AG04450 (cell line): ENCODE measurements around the gene GABRB2. TPM values are rescaled to one million over a fixed set of nuclear protein-coding genes. Genes with fewer than 3 reads are reported as not detected.

ENCODE experiments used
- CTCF ChIA-PET: fragments of 300-600, 350-600 bp; formaldehyde crosslinking; extraction: SDS; loops from one replicate; lab custom pipeline; 2022; ENCODE audit warnings: antibody characterized with exemption, inconsistent platforms; lab: Charles Lee
- POLR2A ChIA-PET: fragments of 350-600 bp; formaldehyde crosslinking; extraction: SDS; loops from one replicate; lab custom pipeline; 2021; ENCODE audit warnings: antibody characterized with exemption, inconsistent platforms; lab: Yijun Ruan, JAX
- DNase-seq: peaks from one replicate; pipeline ENCODE4 v3.0.0-alpha.2; 2011; ENCODE audit warnings: low read depth, low spot score
- H3K27ac ChIP-seq: one replicate; pipeline ENCODE4 v1.5.1; 2012; ENCODE audit warnings: low read depth, low read length, control low read depth
- H3K27me3 ChIP-seq: one replicate; pipeline ENCODE4 v1.6.0; 2012; ENCODE audit warnings: low read length; ENCODE audit not compliant: control insufficient read depth, insufficient read depth
- H3K4me3 ChIP-seq: 2 replicates; pipeline ENCODE4 v1.5.1; 2011; ENCODE audit warnings: mild to moderate bottlenecking, low read depth, low read length, control low read depth
- H3K9me3 ChIP-seq: 2 replicates; pipeline ENCODE4 v1.5.1; 2012; ENCODE audit warnings: low read length; ENCODE audit not compliant: control insufficient read depth, insufficient read depth
- polyA plus RNA-seq: library from polyadenylated mRNA; depleted of rRNA; stranded (reverse); fragments of >200 nt; gene quantifications from 2 replicates; pipeline ENCODE4 v1.2.3, GENCODE V29; 2011
- TF ChIP-seq, protein P1 (sequence below): IDR thresholded peaks from 2 replicates; pipeline ENCODE4 v1.5.1; 2011; ENCODE audit warnings: low read depth, low read length, control low read depth, inconsistent platforms

GABRB2 gene
- polyA plus RNA-seq, 1 experiment = not detected

- CTCF ChIA-PET = no interaction called here
- no peak overlapping the region for H3K27ac ChIP-seq
- no peaks in the 10 kb centered on the region for H3K27me3 ChIP-seq
- DNase-seq = no peak
- POLR2A ChIA-PET = no interaction called here
- H3K4me3 ChIP-seq = no peak overlapping the region
- TF ChIP-seq, protein P1, sequence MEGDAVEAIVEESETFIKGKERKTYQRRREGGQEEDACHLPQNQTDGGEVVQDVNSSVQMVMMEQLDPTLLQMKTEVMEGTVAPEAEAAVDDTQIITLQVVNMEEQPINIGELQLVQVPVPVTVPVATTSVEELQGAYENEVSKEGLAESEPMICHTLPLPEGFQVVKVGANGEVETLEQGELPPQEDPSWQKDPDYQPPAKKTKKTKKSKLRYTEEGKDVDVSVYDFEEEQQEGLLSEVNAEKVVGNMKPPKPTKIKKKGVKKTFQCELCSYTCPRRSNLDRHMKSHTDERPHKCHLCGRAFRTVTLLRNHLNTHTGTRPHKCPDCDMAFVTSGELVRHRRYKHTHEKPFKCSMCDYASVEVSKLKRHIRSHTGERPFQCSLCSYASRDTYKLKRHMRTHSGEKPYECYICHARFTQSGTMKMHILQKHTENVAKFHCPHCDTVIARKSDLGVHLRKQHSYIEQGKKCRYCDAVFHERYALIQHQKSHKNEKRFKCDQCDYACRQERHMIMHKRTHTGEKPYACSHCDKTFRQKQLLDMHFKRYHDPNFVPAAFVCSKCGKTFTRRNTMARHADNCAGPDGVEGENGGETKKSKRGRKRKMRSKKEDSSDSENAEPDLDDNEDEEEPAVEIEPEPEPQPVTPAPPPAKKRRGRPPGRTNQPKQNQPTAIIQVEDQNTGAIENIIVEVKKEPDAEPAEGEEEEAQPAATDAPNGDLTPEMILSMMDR = no peak
- peaks cover 7% of the 10 kb centered on the region for H3K9me3 ChIP-seq
Observed at GRCh38 chr5:161442471-161442870, 104.1 kb downstream of the GABRB2 start.

DNA sequence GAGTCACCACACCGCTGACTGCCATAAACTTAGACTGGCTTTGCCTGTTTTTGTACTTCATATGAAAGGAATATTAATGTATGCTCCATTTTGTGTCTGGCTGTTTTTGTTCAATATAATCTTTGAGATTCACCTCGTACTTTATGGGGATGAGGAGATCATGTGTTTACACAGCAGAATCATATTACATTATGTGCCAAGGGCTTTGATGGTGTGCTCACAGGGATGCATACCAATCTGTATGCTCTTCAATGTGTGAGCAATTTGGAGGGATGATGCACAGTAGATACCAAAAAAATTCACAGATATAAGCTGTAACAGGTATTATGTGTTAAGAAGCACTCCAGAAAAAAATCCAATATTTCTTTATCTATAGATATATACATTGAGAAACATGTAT is 113.7 kb downstream of the GABRB2 start:
- no peak for DNase-seq
- TF ChIP-seq, protein P1 = no peak
- ChIA-PET POLR2A (no interaction called here), CTCF (no interaction called here)
- Histone ChIP-seq H3K27me3 (no peaks in the 10 kb centered on the region), H3K4me3 (no peak overlapping the region), H3K27ac (no peak overlapping the region), H3K9me3 (peaks cover 10% of the 10 kb centered on the region)

- peaks cover 2% of the 10 kb centered on the region for H3K9me3 ChIP-seq
Observed at GRCh38 chr5:161431963-161432362, 114.6 kb downstream of the GABRB2 start.

DNA sequence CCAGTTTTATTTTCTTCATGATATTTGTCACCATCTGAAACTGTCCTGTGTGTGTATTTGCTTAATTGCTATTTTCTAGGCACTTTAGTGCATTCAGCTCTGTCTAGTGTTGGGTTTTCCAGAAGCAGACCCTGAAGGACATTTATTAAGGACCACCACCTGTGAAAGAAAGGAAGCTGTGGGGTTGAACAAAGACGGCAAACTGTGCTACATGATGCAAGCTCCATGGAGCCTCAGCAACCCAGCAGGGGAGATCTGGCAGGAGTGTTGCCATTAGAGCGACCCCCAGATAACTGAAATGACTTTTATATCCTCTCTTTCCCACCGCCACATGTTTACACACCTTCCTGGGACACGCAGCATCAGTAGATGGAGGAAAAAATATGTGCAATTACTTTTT is 125.5 kb downstream of the GABRB2 start:
- TF ChIP-seq, protein P1 = no peak
- no peak for DNase-seq
- CTCF ChIA-PET = no interaction called here
- Histone ChIP-seq H3K27ac (no peak overlapping the region), H3K27me3 (no peaks in the 10 kb centered on the region), H3K9me3 (peaks cover 8% of the 10 kb centered on the region), H3K4me3 (no peak overlapping the region)
- POLR2A ChIA-PET = no interaction called here

More at GRCh38 chr5:161431963-161432362, 114.6 kb downstream of the GABRB2 start:
- Histone ChIP-seq H3K27me3 (no peaks in the 10 kb centered on the region), H3K27ac (no peak overlapping the region), H3K4me3 (no peak overlapping the region)
- TF ChIP-seq, protein P1 = no peak
- DNase-seq = no peak
- ChIA-PET POLR2A (no interaction called here), CTCF (no interaction called here)

GRCh38 chr5:161420521-161420920 is 126.0 kb downstream of the GABRB2 start:
- H3K27me3 ChIP-seq = no peaks in the 10 kb centered on the region
- H3K9me3 ChIP-seq = peaks cover 11% of the 10 kb centered on the region
- no peak for DNase-seq
- CTCF ChIA-PET = no interaction called here
- no peak overlapping the region for H3K4me3 ChIP-seq
- POLR2A ChIA-PET = no interaction called here
- TF ChIP-seq, protein P1 = no peak
- H3K27ac ChIP-seq = no peak overlapping the region
